HG03521 (cell line): Measurements from ENCODE around the gene ZNF385B.

ENCODE experiments used
- ATAC-seq: cut with Tn5 transposase; IDR thresholded peaks from one replicate; pipeline ENCODE4 v1.9.1; 2021; ENCODE audit warnings: mild to moderate bottlenecking, moderate library complexity; ENCODE audit not compliant: unreplicated experiment

The ZNF385B gene

DNA sequence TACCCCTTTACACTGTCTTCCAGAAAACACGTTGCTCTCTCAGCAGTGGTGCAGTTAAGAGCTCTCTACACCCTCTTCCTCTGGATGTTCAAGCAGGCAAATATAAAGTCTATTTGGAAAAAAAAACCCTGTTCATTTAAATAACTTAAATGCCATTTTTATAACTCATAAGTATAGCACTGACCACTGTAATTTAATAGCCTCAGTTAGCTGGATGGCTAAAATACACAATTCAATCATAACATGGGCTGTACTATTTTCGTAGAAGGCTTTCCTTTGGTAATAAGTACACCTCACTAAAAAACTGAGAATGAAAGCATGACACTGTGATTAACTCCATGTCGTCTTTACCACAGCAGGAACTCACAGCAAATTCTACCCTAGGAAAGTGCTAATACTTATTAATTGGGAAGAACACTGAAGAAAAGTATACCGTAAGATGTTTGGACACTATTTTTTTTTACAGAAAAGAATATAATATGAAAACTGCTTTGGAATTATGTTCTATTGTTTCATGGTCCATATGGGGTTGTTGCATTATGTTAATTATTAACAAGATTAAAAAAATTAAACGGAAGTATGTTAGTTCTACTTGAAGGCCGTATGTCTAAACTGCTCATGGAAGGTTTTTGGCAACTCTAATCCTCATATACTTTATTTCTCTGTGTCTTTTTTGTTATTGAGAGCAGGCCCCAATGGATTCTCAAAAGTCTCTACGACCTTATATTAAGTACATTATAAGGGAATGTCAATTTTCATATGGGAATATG lies 269.1 kb downstream of the ZNF385B start:
- no peak for ATAC-seq

DNA sequence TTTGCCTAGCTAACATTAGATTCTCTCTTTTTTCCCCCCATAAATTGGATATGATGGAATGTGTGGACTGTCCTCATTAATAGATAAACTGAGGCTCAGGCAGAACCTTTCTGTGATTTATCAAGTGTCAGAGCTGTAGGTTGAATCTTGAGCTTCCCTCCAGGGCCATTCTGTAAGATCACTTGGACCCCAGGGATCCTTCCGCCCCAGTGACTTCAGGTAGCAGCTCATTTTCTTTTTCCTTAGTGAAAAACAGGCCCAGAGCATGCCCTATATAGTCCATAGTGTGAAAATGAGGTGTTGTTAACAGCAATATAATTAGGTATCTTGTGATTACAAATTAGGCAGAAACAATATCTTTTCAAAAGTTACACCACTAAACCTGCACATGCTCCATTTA lies 269.7 kb downstream of the ZNF385B start:
- no peak for ATAC-seq

DNA sequence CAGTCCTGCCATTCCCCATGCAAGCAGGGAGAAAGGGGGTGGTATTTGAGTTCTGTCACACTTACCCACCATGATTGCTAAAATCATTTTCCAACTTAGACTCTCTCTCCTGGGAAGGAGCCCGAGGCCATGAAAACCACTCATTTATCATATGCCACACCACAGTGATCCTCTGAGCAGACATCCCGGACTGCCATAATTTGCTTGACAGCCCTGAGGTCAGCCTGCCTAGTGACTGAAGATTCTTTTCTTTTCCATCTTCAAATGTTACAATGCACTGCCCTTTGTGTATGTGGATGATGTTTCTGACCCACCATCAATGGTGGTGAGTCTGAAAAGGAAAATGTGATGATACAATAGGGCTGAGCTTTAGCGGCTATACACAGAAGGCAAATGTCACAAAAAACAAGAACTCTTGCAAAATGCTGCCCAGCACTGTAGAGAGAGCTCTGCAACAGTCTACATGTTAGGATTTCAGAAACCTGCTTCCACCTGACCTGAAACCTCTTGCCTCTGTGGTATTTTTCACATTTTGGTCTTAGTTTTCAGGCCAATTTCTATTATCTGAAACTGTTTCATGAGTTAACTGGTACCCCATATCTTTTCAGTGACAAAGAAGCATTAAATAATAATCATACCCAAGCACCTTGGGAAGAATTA lies 272.8 kb downstream of the ZNF385B start:
- no peak for ATAC-seq

DNA sequence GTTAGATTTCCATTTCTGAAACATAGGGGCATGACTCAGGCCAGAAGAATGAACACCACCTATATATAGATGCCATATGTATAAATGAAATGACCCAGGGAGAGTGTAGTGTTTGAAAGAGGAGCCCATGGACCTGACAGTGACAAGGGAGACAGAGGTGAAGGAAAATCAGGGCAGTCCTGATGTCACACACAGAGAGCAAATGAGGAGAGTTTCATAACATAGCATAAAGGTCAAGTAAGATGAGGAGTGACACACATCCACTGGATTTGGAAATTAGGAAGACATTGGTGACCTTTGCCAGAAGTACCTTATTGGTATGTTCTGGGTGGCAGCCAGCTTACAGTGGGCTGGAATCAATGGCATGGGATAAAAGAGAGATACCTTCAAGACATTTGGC lies 276.7 kb downstream of the ZNF385B start:
- ATAC-seq: no peak

DNA sequence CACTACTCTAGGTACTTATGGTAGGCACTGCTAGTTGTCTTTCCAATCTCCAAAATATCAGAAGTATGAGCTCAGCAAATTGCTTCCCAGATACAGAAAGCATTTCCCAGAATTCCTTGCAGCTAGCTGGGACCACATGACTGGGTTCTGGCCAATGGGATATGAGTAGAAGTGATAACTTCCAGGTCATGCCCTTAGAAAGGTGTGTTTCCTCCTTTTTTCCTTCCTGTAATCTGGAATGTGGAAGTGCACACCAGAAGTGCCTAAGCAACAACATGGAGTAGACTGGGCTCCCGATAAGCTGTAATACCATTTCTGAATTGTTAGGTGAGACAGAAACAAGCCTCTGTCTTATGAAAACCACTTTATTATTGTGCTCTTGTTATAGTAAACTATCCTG lies 279.8 kb downstream of the ZNF385B start:
- no peak for ATAC-seq

DNA sequence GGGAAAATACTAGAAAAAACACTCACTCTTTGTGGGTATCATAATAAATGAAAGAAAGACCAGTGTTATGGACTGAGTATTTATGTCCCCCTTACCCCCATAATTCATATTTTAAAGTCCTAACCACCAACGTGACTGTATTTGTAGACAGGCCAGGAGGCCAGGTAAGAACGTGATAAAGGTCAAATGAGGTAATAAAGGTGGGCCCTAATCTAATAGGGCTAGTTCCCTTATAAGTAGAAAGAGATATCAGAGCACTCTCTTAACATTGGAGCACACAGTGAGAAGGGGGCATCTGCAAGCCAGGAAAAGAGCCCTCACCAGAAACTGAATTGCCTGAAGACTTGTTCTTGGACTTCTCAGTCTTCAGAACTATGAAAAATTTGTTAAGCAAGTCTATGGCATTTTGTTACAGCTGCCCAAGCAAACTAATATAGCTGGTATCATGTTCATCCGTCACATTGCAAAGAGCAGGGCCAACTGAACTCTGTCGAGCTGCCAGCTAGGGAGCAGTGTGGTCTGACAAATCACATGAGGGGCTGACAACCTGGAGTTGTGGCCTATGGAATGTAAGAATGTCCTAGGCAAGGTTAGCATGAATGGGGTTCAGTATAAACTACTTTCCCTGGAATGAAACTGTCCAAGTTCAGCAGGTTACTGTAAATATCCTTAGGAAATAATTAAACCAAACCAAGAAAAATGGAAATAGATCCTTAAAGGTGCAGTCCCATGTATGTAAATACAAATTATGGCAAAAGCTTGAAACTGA lies 280.9 kb downstream of the ZNF385B start:
- ATAC-seq: no peak

DNA sequence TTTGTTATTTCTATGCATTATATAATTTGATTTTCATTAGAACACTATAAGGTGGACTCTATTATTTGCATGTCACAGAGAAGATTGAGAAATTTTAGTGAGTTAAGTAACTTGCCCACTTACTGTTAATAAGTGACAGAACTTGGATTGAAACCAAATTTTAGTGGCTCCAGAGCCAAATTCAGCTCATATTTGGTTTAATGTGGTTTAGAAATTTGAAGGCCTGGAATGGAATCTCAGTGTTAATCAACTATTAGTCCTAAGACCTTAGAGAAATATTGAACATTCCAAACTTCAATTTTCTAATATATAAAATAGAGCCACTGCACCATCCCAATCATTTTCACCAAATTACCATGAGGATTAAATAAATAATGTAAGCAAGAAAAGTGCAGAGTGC lies 281.6 kb downstream of the ZNF385B start:
- no peak for ATAC-seq

DNA sequence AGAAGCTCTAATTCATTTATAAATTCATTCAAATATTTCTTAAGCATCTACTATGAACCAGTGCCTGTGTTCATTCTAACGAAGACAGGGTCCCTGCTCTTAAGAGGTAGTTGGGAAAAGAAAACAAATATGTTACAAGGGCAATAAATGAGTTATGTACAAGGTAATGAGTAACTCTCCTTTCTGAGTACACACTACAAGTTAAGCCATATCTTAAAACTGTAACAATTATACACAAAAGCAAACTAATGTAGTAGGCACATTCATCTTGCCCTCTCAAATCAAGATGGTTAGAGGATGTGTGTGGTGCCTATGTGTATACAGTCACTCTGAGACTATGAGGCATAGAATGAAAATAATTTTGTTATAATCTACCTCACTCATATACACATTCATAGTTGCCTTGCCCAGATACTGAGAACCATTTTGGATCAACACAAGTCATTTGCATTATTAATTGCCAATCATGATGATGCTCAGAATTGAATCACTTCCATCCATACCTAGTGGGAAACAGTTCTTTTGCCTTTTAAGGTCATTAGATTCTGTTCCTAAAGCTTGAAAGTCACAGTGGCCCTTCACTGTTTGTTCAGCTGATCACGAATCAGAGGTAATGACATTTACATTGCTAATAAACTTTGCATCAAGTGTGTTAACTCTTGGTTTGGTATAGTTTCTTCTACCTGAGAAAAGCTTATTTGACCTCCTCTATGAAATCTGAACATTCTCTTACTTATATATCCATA lies 283.1 kb downstream of the ZNF385B start:
- no peak for ATAC-seq

DNA sequence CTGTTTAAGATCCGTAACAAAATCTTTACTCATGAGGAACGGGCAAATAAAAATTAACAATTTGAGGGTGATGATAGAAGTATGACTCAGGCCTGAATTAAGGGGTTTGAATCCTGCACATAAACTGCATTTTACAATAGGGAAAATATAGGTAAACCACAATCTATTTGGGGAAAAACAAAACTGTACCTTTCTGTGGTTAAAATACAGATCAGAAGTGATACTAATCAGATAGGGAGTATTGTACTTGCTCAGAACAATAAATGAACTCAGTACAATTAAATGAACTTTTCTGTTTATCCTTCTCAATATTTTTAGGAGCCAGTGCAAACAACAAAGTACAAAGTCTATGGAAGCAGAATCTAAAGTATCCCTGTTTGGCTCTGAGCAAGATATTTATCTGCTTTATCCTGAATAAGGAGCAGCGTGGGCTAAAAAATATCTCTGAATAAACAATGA lies 287.3 kb downstream of the ZNF385B start:
- no peak for ATAC-seq

DNA sequence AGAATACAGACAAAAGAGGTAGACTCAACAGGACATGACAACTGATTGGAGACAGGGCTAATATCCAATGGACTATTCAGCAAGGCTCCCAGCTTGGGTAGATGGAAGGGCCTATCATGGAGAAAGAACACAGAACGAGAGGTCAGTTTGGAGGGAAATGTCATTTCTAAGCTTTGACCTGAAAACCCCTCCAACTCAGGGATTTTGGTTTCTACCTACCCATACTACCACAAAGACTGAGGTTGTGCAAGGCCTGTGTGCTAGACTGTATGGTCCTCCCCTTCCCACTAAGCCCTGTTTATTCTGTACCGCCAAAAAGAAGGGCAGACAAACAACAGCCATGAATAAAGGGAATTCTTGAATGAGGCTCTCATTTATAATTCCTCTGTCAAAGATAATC lies 288.9 kb downstream of the ZNF385B start:
- ATAC-seq: no peak

DNA sequence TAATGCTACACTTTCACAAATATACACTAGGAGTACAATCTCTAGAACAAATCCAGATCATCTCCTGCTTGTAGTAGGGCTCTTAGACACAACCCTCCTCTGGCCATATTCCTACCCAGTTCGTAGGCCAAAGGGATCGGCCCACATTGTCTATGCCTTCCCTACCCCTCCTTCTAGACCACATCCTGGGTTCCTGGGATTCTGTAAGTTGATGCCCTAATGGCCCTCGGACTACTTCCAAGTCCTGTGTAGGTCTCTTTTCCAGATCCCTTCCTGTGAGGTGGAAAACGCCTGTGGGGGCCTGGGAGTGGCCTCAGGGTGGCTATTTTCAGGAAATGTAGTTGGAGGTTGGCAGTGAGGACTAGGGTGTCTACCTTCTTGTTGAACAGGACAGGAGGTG lies 289.7 kb downstream of the ZNF385B start:
- ATAC-seq: no peak

DNA sequence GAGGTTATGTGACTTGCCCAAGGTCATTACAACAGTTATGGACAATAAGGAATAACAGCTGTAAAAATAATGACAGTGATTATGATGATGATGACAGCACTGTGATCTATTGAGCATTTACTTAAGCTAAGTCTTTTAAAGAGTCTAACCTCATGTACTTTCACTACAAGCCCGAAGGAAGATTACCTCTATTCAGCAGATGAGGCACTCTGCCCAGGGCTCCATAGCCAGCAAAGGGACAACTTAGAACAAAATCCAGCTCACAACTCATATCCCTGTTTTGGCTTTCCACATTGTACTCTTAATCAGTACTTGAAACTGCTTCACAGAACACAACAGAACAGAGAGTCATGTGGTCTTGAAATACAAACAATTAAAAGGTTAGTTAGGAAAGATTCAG lies 290.2 kb downstream of the ZNF385B start:
- no peak for ATAC-seq

DNA sequence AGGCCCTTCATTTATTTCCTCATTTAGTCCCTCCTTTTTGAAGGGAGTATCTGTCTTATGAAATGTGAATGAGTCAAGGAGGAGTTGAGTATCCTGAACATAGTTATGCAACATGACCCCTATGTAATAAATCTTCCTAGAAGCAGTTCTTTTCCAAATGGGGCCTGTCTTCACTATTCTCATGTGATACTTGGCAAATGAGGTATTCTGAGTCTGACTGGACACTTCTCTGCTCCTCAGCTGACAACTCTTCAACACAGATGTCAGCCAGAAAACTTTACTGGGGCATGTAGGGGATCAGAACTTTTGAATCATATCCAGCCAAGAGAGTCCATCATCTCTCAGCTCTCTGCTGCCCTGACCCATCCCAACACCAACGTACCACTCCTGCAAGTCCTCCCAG lies 291.6 kb downstream of the ZNF385B start:
- ATAC-seq: no peak

DNA sequence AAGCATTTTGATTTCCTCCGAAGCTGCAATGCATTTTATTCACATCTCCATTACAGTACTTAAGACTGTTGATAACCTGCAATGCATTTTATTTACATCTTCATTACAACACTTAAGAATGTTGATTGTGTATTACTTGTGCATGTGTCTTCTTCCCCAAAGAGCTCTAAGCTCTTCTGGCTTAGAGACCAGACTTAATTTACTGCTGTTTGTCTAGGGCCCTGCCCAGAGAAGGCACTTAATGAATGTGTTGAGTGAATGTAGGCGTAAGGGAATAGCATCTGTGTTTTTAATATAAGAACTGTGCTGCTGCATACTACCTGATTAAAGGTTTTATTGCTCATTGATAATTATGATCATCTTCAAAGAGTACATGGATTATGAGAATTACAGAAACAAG lies 295.6 kb downstream of the ZNF385B start:
- ATAC-seq: no peak

DNA sequence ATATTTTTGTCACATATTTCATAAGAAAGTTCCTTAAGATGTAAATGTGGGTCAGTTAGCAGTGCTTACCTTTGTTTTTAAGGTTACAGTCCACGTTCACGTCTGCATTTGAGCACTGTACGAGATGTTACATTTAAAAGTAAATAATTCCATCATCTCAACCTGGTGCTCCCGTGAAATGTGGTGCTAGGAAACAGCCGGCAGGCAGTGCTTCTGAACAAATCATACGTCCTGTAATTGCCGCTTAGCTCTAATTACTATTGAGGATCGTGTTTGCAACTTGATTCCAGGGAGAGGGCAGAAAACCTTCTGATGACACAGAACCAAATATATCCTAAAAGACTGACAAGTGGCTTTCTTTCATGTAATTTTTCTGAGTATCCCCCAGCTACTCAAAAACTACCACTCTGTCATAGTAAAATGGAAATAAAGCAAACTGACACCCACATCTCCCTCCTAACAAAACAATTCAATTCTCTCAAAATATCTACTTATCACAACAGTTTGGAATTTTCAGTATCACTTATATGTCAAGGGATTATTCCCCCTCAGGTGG lies 299.0 kb downstream of the ZNF385B start:
- no peak for ATAC-seq

DNA sequence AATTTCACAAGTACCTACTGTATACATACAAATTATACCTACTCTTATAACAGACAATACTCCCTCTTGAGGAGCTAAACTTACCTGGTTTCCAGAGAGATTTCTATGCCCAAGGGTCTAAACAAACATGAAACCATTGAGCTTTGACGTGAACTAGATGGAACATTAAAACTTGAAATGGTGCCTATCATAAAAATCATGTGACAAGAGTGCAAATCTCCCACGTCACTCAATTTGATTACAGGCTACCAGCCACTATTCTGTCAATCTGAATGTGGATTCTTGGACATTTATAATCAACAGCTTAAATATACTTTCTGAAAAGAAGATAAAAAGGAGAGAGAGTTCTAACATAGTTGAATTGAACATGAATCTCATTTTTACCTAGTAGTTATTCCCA lies 299.7 kb downstream of the ZNF385B start:
- no peak for ATAC-seq

DNA sequence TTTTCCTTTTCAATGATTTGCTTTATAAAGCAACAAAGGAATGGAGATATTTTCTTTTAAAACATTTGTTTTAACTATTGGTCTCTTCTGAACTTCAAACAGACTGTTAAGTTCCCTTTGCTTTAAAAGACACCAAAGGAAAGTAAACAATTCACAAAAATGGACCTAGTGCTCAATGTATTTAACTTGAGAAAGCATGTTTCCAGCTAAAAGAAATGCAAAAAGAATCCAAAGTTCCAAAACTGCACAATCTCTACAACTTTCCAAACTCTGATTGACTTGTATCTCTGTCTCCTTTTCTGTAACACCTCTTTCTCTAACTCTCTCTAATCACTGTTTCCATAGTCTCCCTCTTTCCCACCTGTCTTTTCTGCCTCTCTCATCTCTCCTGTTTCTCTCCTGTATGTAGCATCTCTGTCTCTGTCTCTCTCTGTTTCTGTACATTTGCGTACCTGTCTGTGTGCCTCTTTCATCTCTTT lies 301.1 kb downstream of the ZNF385B start:
- ATAC-seq: no peak

DNA sequence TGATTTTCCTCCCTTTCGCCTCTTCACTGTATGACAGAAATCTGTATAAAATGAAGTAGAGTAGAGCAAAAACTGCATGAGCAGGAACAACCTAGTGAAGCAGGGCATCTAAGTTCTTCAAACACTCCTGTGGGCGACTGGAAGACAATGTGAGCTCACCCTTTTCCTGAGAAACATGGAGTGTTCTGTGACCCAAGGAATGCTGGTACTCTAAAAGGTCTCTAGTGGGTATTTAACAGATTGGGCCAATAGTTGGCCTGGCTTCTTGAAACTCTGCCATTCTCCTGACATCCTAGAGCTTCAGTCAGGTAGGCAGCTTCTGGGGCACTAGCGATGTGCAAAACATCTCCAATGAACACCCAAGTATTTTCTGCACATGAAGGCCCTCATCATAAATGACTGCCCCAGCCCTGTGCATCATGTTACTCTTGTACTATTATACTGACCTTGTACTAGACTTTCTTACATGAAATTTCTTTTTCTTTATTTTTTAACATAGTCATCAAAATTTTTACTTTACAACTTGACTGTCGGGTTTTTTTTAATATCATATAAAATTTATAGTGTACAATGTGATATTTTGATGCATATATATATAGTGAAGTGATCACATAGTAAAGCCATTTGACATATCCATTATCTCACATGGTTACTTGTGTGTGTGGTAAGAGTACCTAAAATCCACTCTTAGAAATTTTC lies 302.2 kb downstream of the ZNF385B start:
- ATAC-seq: no peak

DNA sequence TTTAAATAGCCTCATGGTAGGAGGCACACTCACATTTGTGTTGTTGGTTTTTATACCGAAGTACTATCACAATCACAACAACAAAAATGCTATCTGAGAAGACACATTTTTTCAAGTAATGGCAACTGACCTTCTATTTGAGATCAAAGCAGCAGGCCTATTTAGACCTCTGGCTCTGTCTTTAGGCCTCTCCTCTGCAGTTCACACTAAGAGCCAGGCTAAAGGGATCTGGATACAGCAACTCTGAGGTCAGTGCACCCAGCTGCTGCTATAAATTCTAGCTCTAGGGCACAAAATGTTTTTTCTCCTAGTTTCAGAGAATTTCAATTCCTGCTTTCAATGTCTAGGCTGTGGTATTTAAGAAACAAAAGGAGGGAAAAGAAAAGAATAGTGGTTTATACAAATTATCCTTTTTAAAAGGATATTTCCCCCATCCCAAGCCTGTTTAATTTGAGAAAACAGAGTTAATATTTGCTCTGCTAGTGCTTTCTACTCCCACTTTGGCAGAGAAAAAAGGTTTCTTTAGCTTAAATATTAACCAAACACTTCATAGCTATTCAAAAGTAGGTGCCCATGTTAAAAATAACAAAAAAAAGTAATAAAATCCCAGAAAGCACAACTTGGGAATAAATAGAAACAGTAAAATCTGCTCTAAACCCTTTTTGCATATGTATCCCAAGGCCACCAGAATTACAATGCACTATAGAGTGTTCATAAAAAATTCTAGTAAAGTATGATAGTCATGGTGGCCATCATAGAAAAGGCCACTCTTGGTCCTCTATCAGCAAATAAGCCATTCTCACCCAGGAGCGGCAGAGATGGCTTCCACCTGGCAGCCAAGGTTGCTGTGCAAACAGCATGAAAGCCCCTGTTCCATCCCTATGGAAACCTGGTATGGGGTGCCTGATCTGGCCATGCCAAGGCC lies 303.1 kb downstream of the ZNF385B start:
- no peak for ATAC-seq
